ENCODE measurements around the gene OIT3.

OIT3 gene

DNA sequence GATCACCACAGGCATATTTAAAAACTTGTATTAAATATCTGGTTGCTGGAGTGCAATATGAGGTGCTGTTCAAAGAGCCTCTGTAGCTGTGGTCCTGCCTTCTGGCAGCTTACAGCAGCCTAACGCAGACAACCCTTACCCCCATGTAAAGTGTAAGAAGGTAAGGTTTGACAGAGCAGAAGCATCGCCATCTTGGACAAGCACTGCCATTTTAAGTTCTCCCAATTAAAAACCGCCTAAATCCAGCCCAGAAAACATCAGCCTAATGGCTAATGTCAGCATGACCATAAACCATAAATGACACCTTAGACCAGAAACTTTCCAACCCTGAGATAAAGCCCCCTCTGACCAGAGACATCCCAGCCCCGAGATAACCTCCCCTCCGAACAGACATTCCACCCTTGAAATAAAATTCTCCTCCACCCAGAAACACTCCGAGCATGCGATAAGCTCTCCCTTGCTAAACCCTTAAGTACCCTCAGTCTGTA lies 5.3 kb upstream of the OIT3 start:
- H3K4me1 ChIP-seq = no peaks in the 10 kb centered on the region
- H3K36me3 ChIP-seq = peaks cover 39 to 46% (median 40%) of the 10 kb centered on the region in 3 donors
- no peak for DNase-seq
- no peak overlapping the region for H3K4me3 ChIP-seq
- no peak overlapping the region for H3K27ac ChIP-seq
- intact Hi-C loops (cut with DNase I; ENCODE audit: low total_unique reads) = no loop called here
- no peaks in the 10 kb centered on the region for H3K27me3 ChIP-seq
- TF ChIP-seq CTCF (IDR thresholded peaks at IDR 0.05) = no peak
- H3K9me3 ChIP-seq = no peaks in the 10 kb centered on the region

DNA sequence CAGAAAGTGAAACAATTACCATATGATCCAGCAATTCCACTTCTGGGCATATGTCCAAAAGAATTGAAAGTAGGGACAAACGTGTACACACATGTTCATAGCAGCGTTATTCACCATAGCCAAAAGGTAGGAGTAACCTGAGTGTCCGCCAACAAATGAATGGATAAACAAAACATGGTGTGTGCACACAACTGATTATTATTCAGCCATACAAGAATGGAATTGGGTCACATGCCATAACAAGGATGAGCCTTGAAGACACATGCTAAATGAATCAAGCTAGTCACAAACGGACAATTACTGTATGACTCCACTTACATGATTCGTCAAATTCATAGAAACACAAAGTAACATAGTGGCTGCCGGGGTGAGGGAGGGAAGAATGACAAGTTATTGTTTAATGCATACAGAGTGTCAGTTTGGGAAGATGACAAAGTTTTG lies 4.1 kb upstream of the OIT3 start:
- no peak for TF ChIP-seq CTCF (IDR thresholded peaks at IDR 0.05)
- H3K9me3 ChIP-seq = no peaks in the 10 kb centered on the region
- H3K27ac ChIP-seq = no peak overlapping the region
- peaks cover 34 to 40% (median 40%) of the 10 kb centered on the region in 3 donors for H3K36me3 ChIP-seq
- intact Hi-C loops (cut with DNase I; ENCODE audit: low total_unique reads) = no loop called here
- H3K27me3 ChIP-seq = no peaks in the 10 kb centered on the region
- H3K4me1 ChIP-seq = no peaks in the 10 kb centered on the region
- no peak overlapping the region for H3K4me3 ChIP-seq
- DNase-seq = no peak

DNA sequence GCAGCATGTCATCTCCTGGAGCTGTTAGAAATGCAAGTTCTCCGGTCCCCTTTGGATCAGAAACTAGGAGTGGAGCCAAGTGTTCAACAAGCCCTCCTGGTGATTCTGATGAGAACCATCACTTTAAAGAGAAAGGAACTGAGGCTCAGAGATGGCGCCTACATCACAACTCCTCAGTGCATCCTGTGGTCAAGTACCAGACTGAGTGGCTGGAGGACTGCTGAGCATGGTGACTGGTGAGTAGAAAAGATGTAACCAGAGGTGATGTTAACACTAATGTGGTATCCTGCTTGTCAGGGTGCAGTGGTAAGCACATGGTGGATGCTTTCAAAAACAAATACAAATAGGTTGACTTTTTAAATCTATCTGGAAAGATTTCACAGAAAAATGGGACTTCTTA lies 3.5 kb upstream of the OIT3 start:
- intact Hi-C loops (cut with DNase I; ENCODE audit: low total_unique reads) = no loop called here
- Histone ChIP-seq H3K4me3 (no peak overlapping the region), H3K27ac (no peak overlapping the region), H3K36me3 (peaks cover 29 to 35% (median 35%) of the 10 kb centered on the region in 3 donors), H3K27me3 (no peaks in the 10 kb centered on the region), H3K9me3 (no peaks in the 10 kb centered on the region), H3K4me1 (no peaks in the 10 kb centered on the region)
- no peak for DNase-seq
- no peak for TF ChIP-seq CTCF (IDR thresholded peaks at IDR 0.05)

GRCh38 chr10:72895236-72895850 lies 1.8 kb downstream of the OIT3 start:
- no peak for DNase-seq
- intact Hi-C loops (cut with DNase I; ENCODE audit: low total_unique reads) = no loop called here

GRCh38 chr10:72898616-72899015 lies 5.1 kb downstream of the OIT3 start:
- Histone ChIP-seq H3K27ac (no peak overlapping the region), H3K9me3 (no peaks in the 10 kb centered on the region), H3K36me3 (no peaks in the 10 kb centered on the region), H3K4me1 (no peaks in the 10 kb centered on the region), H3K27me3 (no peaks in the 10 kb centered on the region), H3K4me3 (no peak overlapping the region)
- TF ChIP-seq CTCF (IDR thresholded peaks at IDR 0.05) = no peak
- no peak for DNase-seq
- intact Hi-C loops (cut with DNase I; ENCODE audit: low total_unique reads) = no loop called here

More at GRCh38 chr10:72895236-72895850, 1.8 kb downstream of the OIT3 start:
- H3K9me3 ChIP-seq = no peaks in the 10 kb centered on the region
- no peaks in the 10 kb centered on the region for H3K27me3 ChIP-seq
- H3K4me3 ChIP-seq = no peak overlapping the region
- no peaks in the 10 kb centered on the region for H3K4me1 ChIP-seq
- H3K27ac ChIP-seq = no peak overlapping the region
- TF ChIP-seq CTCF (IDR thresholded peaks at IDR 0.05) = no peak
- no peaks in the 10 kb centered on the region for H3K36me3 ChIP-seq
